Mesendoderm (in vitro differentiated cells): Measurements from ENCODE around the gene SEMA4G.

Experiments used
- DNase-seq: peaks from one replicate; pipeline ENCODE4 v3.0.0; 2013
- H2AK5ac ChIP-seq: 2 replicates; pipeline ENCODE4 v1.6.1; 2013; ENCODE audit warnings: low read length, inconsistent platforms
- H2BK120ac ChIP-seq: 2 replicates; pipeline ENCODE4 v1.6.1; 2013; ENCODE audit warnings: low read depth, mild to moderate bottlenecking, low read length, moderate library complexity, mixed read lengths
- H2BK15ac ChIP-seq: replicated peaks from 2 replicates; pipeline ENCODE4 v1.6.1; 2013; ENCODE audit warnings: low read depth, mild to moderate bottlenecking, moderate library complexity
- H2BK5ac ChIP-seq: 2 replicates; pipeline ENCODE4 v1.6.1; 2013; ENCODE audit warnings: low read length, inconsistent platforms
- H3K18ac ChIP-seq: 2 replicates; pipeline ENCODE4 v1.6.1; 2013; ENCODE audit warnings: mild to moderate bottlenecking, low read length, mixed read lengths
- H3K23ac ChIP-seq: one replicate; pipeline ENCODE4 v1.6.1; 2013; ENCODE audit warnings: low read length
- H3K27ac ChIP-seq: 2 replicates; pipeline ENCODE4 v1.5.1; 2013; ENCODE audit warnings: low read depth, mild to moderate bottlenecking, inconsistent platforms, low read length, moderate library complexity
- H3K27me3 ChIP-seq: 2 replicates; pipeline ENCODE4 v1.6.1; 2013; ENCODE audit warnings: low read length, control low read depth, mild to moderate bottlenecking, inconsistent platforms; ENCODE audit not compliant: insufficient read depth, poor library complexity
- H3K36me3 ChIP-seq: 2 replicates; pipeline ENCODE4 v1.6.1; 2013; ENCODE audit warnings: low read length, inconsistent platforms; ENCODE audit not compliant: control insufficient read depth, insufficient read depth
- H3K4ac ChIP-seq: one replicate; pipeline ENCODE4 v1.6.1; 2013; ENCODE audit warnings: low read depth, mild to moderate bottlenecking, low read length, moderate library complexity
- H3K4me1 ChIP-seq: 2 replicates; pipeline ENCODE4 v1.6.1; 2013; ENCODE audit warnings: low read depth, low read length, inconsistent platforms; ENCODE audit not compliant: control insufficient read depth
- H3K4me2 ChIP-seq: 2 replicates; pipeline ENCODE4 v1.6.1; 2013; ENCODE audit warnings: low read length
- H3K4me3 ChIP-seq: 2 replicates; pipeline ENCODE4 v1.5.1; 2013; ENCODE audit warnings: mild to moderate bottlenecking, low read length
- H3K56ac ChIP-seq: one replicate; pipeline ENCODE4 v1.6.1; 2013; ENCODE audit warnings: low read length
- H3K79me1 ChIP-seq: 2 replicates; pipeline ENCODE4 v1.6.1; 2013; ENCODE audit warnings: low read length, inconsistent platforms
- H3K79me2 ChIP-seq: 2 replicates; pipeline ENCODE4 v1.6.1; 2013; ENCODE audit warnings: mild to moderate bottlenecking, low read length; ENCODE audit not compliant: control insufficient read depth, insufficient read depth
- H3K9ac ChIP-seq: 2 replicates; pipeline ENCODE4 v1.6.1; 2013; ENCODE audit warnings: low read length, inconsistent platforms
- H4K5ac ChIP-seq: one replicate; pipeline ENCODE4 v1.6.1; 2013; ENCODE audit warnings: low read length
- H4K8ac ChIP-seq: one replicate; pipeline ENCODE4 v1.6.1; 2013; ENCODE audit warnings: low read depth, mild to moderate bottlenecking, control low read depth, low read length, moderate library complexity
- WGBS: extraction: QIAGEN DNeasy Blood & Tissue Kit; methylation state at CpG from one replicate; pipeline ENCODE4 v1.1.7; 2013; ENCODE audit warnings: low lambda C conversion rate, missing lambda C conversion rate; ENCODE audit not compliant: insufficient coverage; ENCODE audit errors: extremely low coverage; 5-methylcytosine and 5-hydroxymethylcytosine counted together

SEMA4G gene

GRCh38 chr10:101005361-101005760 is 36.1 kb downstream of the SEMA4G start:
- Histone ChIP-seq H3K79me2 (peaks cover 6% of the 10 kb centered on the region), H3K4me3 (no peak overlapping the region), H3K27me3 (no peaks in the 10 kb centered on the region), H3K56ac (no peak overlapping the region), H3K79me1 (peaks cover 11% of the 10 kb centered on the region), H3K4me2 (no peak overlapping the region), H2BK120ac (no peak overlapping the region), H3K9ac (no peak overlapping the region), H4K8ac (no peak overlapping the region), H2BK5ac (no peak overlapping the region), H2AK5ac (no peak overlapping the region), H3K23ac (no peak overlapping the region), H3K4ac (no peak overlapping the region), H3K27ac (no peak overlapping the region), H3K18ac (no peak overlapping the region), H4K5ac (no peak overlapping the region), H3K36me3 (peaks cover 8% of the 10 kb centered on the region), H3K4me1 (peaks cover 5% of the 10 kb centered on the region), H2BK15ac (no peak overlapping the region)
- no CpG with 5 or more reads among the region's 23 CpGs for WGBS
- DNase-seq: no peak

DNA sequence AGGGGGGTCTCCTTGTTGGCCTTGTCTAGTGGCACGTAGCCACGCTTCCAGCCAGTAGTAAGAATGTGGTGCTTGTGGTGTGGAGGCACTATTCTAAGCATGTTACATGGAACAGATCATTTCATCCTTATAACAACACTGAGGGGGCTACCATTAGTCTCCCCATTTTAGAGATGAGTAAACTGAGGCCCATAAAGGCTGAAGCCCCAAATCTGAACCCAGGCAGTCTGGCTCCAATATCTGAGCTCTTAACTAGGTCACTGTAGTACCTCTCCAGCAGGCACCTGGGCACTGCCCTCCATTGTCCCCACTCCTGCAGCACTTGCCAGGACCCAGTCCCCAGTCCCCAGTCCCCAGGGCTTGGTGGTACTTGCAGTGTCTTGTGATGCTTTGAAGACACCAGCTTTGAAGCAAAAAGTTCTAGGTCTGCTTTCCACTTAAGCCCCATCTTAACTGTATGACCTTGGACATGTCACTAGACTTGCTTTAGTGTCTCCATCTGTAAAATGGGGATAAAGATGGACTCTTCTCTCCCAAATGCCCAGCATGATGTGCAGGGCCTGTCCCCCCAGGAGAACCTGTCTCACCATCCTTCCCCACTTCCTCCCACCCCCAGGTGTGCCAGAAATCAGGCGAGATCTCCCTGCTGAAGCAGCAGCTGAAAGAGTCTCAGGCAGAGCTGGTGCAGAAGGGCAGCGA is 36.7 kb downstream of the SEMA4G start:
- Histone ChIP-seq H3K27ac (no peak overlapping the region), H2AK5ac (no peak overlapping the region), H3K79me2 (no peaks in the 10 kb centered on the region), H3K27me3 (no peaks in the 10 kb centered on the region), H2BK15ac (no peak overlapping the region), H3K4me2 (no peak overlapping the region), H3K36me3 (peaks cover 8% of the 10 kb centered on the region), H2BK5ac (no peak overlapping the region), H3K4ac (no peak overlapping the region), H3K9ac (no peak overlapping the region), H4K5ac (no peak overlapping the region), H3K4me1 (peaks cover 1% of the 10 kb centered on the region), H3K4me3 (no peak overlapping the region), H3K23ac (no peak overlapping the region), H3K56ac (no peak overlapping the region), H3K18ac (no peak overlapping the region), H2BK120ac (no peak overlapping the region), H4K8ac (no peak overlapping the region), H3K79me1 (peaks cover 6% of the 10 kb centered on the region)
- no CpG with 5 or more reads among the region's 4 CpGs for WGBS
- DNase-seq: no peak

- no peak for DNase-seq
- Histone ChIP-seq H3K9ac (no peak overlapping the region), H3K4me1 (no peaks in the 10 kb centered on the region), H2AK5ac (no peak overlapping the region), H3K36me3 (peaks cover 8% of the 10 kb centered on the region), H3K27me3 (no peaks in the 10 kb centered on the region), H3K4ac (no peak overlapping the region), H3K23ac (no peak overlapping the region), H3K79me2 (no peaks in the 10 kb centered on the region), H2BK120ac (no peak overlapping the region), H3K27ac (no peak overlapping the region), H3K4me2 (no peak overlapping the region), H3K56ac (no peak overlapping the region), H4K8ac (no peak overlapping the region), H4K5ac (no peak overlapping the region), H3K4me3 (no peak overlapping the region), H2BK5ac (no peak overlapping the region), H3K79me1 (peaks cover 4% of the 10 kb centered on the region), H3K18ac (no peak overlapping the region), H2BK15ac (no peak overlapping the region)
- whole genome bisulfite sequencing: no CpG with 5 or more reads among the region's 33 CpGs
These were observed 37.3 kb downstream of the SEMA4G start for GRCh38 chr10:101006593-101007098.

DNA sequence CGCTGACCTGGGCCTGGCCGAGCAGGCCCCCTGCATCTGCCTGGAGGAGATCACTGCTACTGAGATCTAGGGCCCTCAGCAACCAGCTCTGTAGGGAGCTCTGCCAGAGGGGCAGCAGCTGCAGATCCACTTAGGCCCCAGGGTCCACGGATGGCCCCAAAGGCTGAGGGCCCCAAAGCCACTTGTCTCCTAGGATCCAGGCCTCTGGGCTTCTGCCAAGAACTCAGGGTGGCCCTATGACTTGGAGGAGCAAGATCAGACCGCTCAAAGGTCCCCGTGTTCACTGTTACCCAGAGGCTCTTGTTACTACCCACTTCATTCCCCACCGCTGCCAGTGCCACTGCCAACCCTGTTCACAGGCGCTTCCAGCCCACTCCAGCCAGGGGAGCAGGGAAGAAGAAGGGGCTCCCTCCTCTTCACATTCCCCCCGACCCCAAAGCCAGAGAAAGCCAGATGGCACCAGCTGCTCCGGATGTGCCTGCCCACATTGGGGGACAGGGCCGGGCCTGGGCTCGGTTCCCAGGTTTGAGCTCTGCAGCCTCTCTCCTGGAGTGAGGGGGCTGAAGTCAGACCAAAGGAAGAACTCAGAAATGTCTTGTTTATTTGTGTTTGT is 37.9 kb downstream of the SEMA4G start:
- no peak overlapping the region for H3K4ac ChIP-seq
- H4K8ac ChIP-seq: no peak overlapping the region
- H3K18ac ChIP-seq: no peak overlapping the region
- H3K4me3 ChIP-seq: no peak overlapping the region
- no peak overlapping the region for H3K56ac ChIP-seq
- H3K4me2 ChIP-seq: no peak overlapping the region
- no peak for DNase-seq
- H3K23ac ChIP-seq: no peak overlapping the region
- H4K5ac ChIP-seq: no peak overlapping the region
- no peaks in the 10 kb centered on the region for H3K27me3 ChIP-seq
- no peak overlapping the region for H2BK5ac ChIP-seq
- no peak overlapping the region for H2AK5ac ChIP-seq
- H3K4me1 ChIP-seq: no peaks in the 10 kb centered on the region
- no CpG with 5 or more reads among the region's 11 CpGs for WGBS
- no peak overlapping the region for H2BK15ac ChIP-seq
- H3K36me3 ChIP-seq: peaks cover 8% of the 10 kb centered on the region
- H3K79me1 ChIP-seq: peaks cover 2% of the 10 kb centered on the region
- H3K9ac ChIP-seq: no peak overlapping the region
- no peaks in the 10 kb centered on the region for H3K79me2 ChIP-seq
- no peak overlapping the region for H2BK120ac ChIP-seq
- H3K27ac ChIP-seq: no peak overlapping the region

- no peaks in the 10 kb centered on the region for H3K79me2 ChIP-seq
- peaks cover 6% of the 10 kb centered on the region for H3K36me3 ChIP-seq
- no peak overlapping the region for H2AK5ac ChIP-seq
- H3K18ac ChIP-seq: no peak overlapping the region
- no peak overlapping the region for H3K23ac ChIP-seq
- H2BK120ac ChIP-seq: no peak overlapping the region
- no peak overlapping the region for H3K4me3 ChIP-seq
- H3K4me2 ChIP-seq: no peak overlapping the region
- H4K8ac ChIP-seq: no peak overlapping the region
- no peaks in the 10 kb centered on the region for H3K79me1 ChIP-seq
- H4K5ac ChIP-seq: no peak overlapping the region
- no peaks in the 10 kb centered on the region for H3K4me1 ChIP-seq
- H2BK15ac ChIP-seq: no peak overlapping the region
- H3K27ac ChIP-seq: no peak overlapping the region
- no peaks in the 10 kb centered on the region for H3K27me3 ChIP-seq
- no peak overlapping the region for H3K4ac ChIP-seq
- no peak overlapping the region for H2BK5ac ChIP-seq
- H3K56ac ChIP-seq: no peak overlapping the region
- no peak overlapping the region for H3K9ac ChIP-seq
- DNase-seq: no peak
- no CpG with 5 or more reads among the region's 13 CpGs for WGBS
These were observed 38.9 kb downstream of the SEMA4G start for GRCh38 chr10:101007915-101008822.
